Measurements from ENCODE around the gene CAPNS2. TPM values are rescaled to one million over a fixed set of nuclear protein-coding genes. Genes with fewer than 3 reads are reported as not detected.

Gene CAPNS2
- not detected in 2 replicates for total RNA-seq

- Histone ChIP-seq H3K27me3 (ENCODE audit: control insufficient read depth, insufficient read depth, low read length) (no peaks in the 10 kb centered on the region), H3K4me3 (ENCODE audit: low read depth, low read length) (no peak within 1 kb of the TSS), H3K36me3 (ENCODE audit: control insufficient read depth, insufficient read depth, low read length) (no peaks in the 10 kb centered on the region)
- no peak for DNase-seq (ENCODE audit: low read depth)
- no peak for TF ChIP-seq CTCF (IDR thresholded peaks at IDR 0.05; ENCODE audit: insufficient read depth, low read length, poor library complexity, severe bottlenecking)
Measured at GRCh38 chr16:55566432-55567175, at the start of gene CAPNS2. TSS of gene CAPNS2 (plus strand) at chr16:55566684. CDS start at chr16:55566757, 73 bp downstream.

- no peak for TF ChIP-seq CTCF (IDR thresholded peaks at IDR 0.05; ENCODE audit: insufficient read depth, low read length, poor library complexity, severe bottlenecking)
- no peak for DNase-seq (ENCODE audit: low read depth)
- H3K27me3 ChIP-seq (ENCODE audit: control insufficient read depth, insufficient read depth, low read length) = no peaks in the 10 kb centered on the region
- H3K36me3 ChIP-seq (ENCODE audit: control insufficient read depth, insufficient read depth, low read length) = no peaks in the 10 kb centered on the region
- no peak overlapping the region for H3K4me3 ChIP-seq (ENCODE audit: low read depth, low read length)
Measured at GRCh38 chr16:55521792-55522191, 44.7 kb upstream of the CAPNS2 start.

- Histone ChIP-seq H3K36me3 (ENCODE audit: control insufficient read depth, insufficient read depth, low read length) (no peaks in the 10 kb centered on the region), H3K4me3 (ENCODE audit: low read depth, low read length) (no peak overlapping the region), H3K27me3 (ENCODE audit: control insufficient read depth, insufficient read depth, low read length) (no peaks in the 10 kb centered on the region)
- TF ChIP-seq CTCF (IDR thresholded peaks at IDR 0.05; ENCODE audit: insufficient read depth, low read length, poor library complexity, severe bottlenecking) = no peak
- DNase-seq (ENCODE audit: low read depth) = no peak
Measured at GRCh38 chr16:55526441-55526840, 40.0 kb upstream of the CAPNS2 start.

GRCh38 chr16:55527885-55528284 lies 38.6 kb upstream of the CAPNS2 start:
- no peak for DNase-seq (ENCODE audit: low read depth)
- TF ChIP-seq CTCF (IDR thresholded peaks at IDR 0.05; ENCODE audit: insufficient read depth, low read length, poor library complexity, severe bottlenecking) = no peak
- H3K27me3 ChIP-seq (ENCODE audit: control insufficient read depth, insufficient read depth, low read length) = no peaks in the 10 kb centered on the region
- no peak overlapping the region for H3K4me3 ChIP-seq (ENCODE audit: low read depth, low read length)
- H3K36me3 ChIP-seq (ENCODE audit: control insufficient read depth, insufficient read depth, low read length) = no peaks in the 10 kb centered on the region

GRCh38 chr16:55529018-55529417 lies 37.5 kb upstream of the CAPNS2 start:
- DNase-seq (ENCODE audit: low read depth) = no peak
- Histone ChIP-seq H3K4me3 (ENCODE audit: low read depth, low read length) (no peak overlapping the region), H3K27me3 (ENCODE audit: control insufficient read depth, insufficient read depth, low read length) (no peaks in the 10 kb centered on the region), H3K36me3 (ENCODE audit: control insufficient read depth, insufficient read depth, low read length) (no peaks in the 10 kb centered on the region)
- TF ChIP-seq CTCF (IDR thresholded peaks at IDR 0.05; ENCODE audit: insufficient read depth, low read length, poor library complexity, severe bottlenecking) = no peak

Measured in kidney epithelial cell (primary cell).